Subcutaneous adipose tissue (tissue), 4 donors: ENCODE data around the gene CACNA1H. TPM values are rescaled to one million over a fixed set of nuclear protein-coding genes. Genes with fewer than 3 reads are reported as not detected.

Experiments
- total RNA-seq, 4 donors: library from RNA; depleted of rRNA; stranded (reverse); fragments of >200 nt; gene quantifications; one replicate each; pipeline ENCODE4 v1.1.0, GENCODE V29; 2016
- TF ChIP-seq, protein P1 (sequence below): fragments of 450-650 bp; IDR thresholded peaks from one replicate; pipeline ENCODE4 v1.5.1; 2016; ENCODE audit warnings: low read depth, mild to moderate bottlenecking, control low read depth, antibody characterized with exemption, moderate library complexity

Gene CACNA1H
- total RNA-seq, 4 donors from 2014 or later: 0.51 to 13.9 (median 3.1) TPM

DNA sequence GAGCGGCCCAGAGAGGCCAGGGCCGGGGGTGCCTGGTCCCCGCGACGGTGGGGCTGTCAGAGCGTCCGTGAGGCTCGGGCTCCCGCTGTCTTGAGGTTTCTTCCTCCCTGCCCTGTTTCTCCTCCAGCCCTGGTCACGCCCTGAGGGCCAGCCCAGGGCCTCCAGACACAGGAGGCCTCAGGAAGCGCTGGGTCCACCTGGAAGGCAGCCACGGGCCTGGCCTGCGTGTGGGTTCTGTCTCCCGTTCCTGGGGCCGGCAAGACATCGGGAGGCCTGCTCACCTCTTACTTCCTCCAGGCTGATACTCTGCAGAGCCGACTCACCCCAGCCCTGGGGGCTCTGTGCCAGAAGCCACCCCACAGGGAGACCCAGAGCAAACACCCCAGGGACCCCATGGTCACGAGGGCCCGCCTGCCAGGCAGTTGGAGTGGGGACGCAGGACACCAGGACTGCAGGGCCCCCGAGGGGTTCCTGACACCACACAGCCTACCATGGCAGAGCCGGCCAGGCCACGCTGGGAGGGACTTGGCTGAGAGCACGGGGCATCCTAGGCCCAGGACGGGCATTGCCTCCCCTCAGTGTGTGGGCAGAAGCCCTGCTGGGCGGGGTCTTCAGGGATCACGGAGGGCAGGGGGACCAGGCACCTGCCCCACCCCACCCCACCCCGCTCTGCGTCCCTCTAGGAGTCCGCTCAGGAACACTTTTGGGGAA is 18.9 kb upstream of the CACNA1H start:
- TF ChIP-seq, protein P1, sequence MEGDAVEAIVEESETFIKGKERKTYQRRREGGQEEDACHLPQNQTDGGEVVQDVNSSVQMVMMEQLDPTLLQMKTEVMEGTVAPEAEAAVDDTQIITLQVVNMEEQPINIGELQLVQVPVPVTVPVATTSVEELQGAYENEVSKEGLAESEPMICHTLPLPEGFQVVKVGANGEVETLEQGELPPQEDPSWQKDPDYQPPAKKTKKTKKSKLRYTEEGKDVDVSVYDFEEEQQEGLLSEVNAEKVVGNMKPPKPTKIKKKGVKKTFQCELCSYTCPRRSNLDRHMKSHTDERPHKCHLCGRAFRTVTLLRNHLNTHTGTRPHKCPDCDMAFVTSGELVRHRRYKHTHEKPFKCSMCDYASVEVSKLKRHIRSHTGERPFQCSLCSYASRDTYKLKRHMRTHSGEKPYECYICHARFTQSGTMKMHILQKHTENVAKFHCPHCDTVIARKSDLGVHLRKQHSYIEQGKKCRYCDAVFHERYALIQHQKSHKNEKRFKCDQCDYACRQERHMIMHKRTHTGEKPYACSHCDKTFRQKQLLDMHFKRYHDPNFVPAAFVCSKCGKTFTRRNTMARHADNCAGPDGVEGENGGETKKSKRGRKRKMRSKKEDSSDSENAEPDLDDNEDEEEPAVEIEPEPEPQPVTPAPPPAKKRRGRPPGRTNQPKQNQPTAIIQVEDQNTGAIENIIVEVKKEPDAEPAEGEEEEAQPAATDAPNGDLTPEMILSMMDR: no peak

DNA sequence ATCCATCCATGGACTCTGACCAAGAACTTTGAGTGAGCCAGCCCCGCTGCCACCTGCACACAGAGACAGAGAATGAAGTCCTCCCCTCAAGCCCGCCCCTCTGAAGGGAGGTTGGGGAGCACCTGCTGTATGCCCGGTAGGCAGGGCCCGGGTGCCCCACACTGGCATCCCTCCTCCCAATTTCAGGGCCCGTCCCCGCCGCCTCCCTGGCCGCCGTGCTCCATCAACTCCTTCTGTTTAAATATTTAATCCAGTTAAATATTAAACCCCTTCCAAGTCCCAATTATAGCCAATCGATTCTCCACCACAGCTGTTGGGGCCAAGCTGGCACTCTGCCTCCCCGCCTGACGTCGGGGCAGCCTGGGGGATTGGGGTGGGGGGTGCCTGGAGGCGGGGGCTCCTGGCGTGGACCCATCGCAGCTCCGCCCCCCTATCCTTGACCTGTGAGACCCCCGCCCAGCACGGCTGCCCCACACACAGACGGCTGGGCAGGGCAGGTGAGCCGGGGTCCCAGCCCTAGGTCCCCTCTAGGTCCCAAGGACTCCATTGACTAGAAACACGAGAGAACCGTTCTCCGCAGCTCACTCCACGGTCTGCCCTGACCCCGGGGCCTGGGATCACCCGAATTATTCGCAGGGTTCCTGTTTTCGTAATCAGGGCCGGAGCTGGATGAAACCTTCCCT is 18.0 kb upstream of the CACNA1H start:
- TF ChIP-seq, protein P1: no peak

DNA sequence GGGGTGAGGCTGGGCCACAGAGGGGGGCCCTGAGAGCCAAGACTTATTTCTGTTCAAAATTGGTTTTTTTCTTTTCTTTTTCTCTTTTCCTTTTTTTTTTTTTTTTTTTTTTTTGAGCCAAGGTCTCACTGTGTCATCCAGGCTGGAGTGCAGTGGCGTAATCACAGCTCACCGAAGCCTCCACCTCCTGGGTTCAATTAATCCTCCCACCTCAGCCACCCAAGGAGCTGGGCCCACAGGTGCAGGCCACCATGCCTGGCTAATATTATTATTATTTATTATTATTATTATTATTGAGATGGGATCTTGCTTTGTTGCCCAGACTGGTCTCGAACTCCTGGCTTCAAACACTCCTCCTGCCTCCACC is 17.5 kb upstream of the CACNA1H start:
- TF ChIP-seq, protein P1: no peak

DNA sequence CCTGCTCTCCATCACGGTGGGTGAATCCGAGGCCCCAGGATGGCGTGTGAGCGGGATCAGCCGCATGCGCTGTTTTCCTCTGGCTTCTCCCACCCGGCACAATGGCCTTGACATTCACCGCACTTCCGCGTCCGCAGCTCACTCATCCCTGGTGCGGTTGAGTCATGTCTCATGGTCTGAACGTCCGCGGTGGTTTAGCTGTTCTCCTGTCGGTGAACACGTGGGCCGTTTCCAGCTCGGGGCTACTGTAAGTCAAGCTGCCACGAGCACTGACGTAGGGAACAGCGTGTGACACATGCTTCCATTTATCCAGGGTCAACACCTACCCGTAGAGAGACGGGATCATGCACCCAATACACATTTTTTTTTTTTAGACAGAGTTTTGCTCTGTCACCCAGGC is 15.3 kb upstream of the CACNA1H start:
- TF ChIP-seq, protein P1: no peak

DNA sequence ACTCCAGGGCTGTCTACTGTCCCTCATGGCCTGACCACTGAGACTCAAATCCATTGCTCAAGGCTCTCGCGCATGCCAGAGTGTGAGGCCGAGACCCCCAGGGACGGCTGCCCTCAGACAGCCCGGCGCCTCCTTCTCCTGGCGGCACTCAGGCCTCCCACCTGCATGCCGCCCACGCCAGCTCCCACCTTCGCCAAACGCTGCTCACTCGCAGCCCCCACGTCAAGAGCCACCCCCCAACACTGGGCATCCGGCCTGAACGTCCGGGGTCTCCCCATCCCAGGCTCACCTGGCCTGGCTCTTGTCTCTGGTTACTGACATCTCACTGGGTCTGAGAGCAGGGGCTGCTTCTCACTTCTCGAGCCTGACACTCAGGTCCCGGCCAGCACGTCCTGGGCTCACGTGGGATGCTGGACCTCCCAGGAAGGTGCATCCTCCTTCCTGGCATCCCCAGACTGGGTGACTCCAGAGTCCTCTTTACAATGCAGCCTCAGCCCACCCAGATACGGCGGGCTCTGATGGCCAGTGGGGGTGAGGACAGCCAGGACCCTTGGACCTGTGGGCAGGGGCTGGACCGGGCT is 12.2 kb upstream of the CACNA1H start:
- TF ChIP-seq, protein P1: no peak

DNA sequence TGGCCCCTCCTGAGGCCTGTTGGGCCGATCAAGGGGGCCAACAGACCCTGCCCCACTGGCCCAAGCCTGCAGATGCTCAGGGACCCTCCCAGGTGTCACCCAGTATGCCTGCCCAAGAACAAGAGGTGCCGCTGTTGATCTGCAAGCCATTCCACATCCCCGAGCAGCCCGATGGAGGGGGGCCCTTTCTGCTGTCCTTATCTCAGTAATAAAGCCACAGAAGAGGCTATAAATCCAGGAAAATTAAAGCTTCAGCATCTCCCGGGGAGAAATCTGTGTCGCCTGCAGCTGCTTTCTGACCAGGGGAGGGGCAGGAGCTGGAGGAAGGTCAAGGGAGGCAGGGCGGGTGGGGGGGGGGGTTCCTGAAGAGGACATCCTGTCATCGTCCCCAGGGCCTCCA is 11.7 kb upstream of the CACNA1H start:
- TF ChIP-seq, protein P1: no peak

DNA sequence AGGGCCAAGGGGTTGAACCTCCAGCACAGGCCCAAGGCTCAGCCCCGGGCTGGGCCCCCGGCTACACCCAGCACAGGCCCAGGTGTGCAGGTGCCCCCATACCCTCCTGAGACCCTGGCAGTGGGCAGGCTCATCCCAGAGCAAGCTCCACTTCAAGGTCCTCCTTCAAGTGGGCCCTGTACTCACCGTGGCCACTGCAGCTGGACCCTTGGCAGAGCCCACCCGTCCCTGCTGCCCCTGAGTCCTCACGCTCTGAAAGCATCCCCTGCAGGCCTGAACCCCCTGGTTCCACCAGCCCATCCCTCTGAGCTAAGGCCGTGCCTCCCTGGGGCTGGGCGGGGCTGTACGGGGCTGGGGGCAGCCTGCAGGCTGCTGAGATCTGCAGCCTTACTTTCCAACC is 11.2 kb upstream of the CACNA1H start:
- TF ChIP-seq, protein P1: no peak
